IMR-90 (cell line): ENCODE data around the gene LMAN2L.

Experiments
- SMC3 ChIP-seq: fragments of 150-350 bp; IDR thresholded peaks from 2 replicates; pipeline ENCODE4 v1.6.1; 2016; ENCODE audit warnings: low read depth, mild to moderate bottlenecking, antibody characterized with exemption, low read length, moderate library complexity
- TF ChIP-seq, protein P1 (sequence below): conservative IDR thresholded peaks from 2 replicates; pipeline ENCODE4 v1.5.1; 2012; ENCODE audit warnings: mild to moderate bottlenecking, low read depth, low read length, improper control_type of control experiment

DNA sequence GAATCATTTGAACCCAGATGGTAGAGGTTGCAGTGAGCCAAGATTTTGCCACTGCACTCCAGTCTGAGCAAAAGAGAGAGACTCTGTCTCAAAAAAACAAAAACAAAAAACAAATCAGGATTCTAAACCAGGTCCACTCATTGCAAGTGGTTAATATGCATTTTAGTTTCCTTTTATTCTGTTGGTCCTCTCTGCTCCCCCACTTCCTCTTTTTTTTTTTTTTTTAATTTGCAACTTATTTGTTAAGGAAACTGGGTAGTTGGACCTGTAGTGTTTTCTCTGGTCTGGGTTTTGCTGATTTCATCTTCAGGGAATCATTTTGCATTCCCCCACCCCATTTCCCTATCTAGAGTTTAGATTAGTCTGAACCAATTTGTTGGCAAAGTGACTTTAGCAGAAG, 83.3 kb downstream of the LMAN2L start:
- TF ChIP-seq, protein P1, sequence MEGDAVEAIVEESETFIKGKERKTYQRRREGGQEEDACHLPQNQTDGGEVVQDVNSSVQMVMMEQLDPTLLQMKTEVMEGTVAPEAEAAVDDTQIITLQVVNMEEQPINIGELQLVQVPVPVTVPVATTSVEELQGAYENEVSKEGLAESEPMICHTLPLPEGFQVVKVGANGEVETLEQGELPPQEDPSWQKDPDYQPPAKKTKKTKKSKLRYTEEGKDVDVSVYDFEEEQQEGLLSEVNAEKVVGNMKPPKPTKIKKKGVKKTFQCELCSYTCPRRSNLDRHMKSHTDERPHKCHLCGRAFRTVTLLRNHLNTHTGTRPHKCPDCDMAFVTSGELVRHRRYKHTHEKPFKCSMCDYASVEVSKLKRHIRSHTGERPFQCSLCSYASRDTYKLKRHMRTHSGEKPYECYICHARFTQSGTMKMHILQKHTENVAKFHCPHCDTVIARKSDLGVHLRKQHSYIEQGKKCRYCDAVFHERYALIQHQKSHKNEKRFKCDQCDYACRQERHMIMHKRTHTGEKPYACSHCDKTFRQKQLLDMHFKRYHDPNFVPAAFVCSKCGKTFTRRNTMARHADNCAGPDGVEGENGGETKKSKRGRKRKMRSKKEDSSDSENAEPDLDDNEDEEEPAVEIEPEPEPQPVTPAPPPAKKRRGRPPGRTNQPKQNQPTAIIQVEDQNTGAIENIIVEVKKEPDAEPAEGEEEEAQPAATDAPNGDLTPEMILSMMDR = no peak
- no peak for TF ChIP-seq SMC3
